Glutamatergic neuron (in vitro differentiated cells): Measurements from ENCODE around the gene SURF2. TPM values are rescaled to one million over a fixed set of nuclear protein-coding genes. Genes with fewer than 3 reads are reported as not detected.

Source experiments
- DNase-seq: peaks from one replicate; pipeline ENCODE4 v3.0.0; 2022
- H3K27ac Mint-ChIP-seq: one replicate; pipeline ENCODE4 v1.8.0; 2020; ENCODE audit warnings: mild to moderate bottlenecking, mixed read lengths, inconsistent platforms; ENCODE audit not compliant: unreplicated experiment
- H3K27me3 Mint-ChIP-seq: one replicate; pipeline ENCODE4 v1.8.0; 2020; ENCODE audit warnings: mild to moderate bottlenecking, moderate library complexity, mixed read lengths, inconsistent platforms; ENCODE audit not compliant: unreplicated experiment
- H3K36me3 Mint-ChIP-seq: one replicate; pipeline ENCODE4 v1.8.0; 2020; ENCODE audit warnings: mild to moderate bottlenecking, mixed read lengths, inconsistent platforms; ENCODE audit not compliant: unreplicated experiment
- H3K4me1 Mint-ChIP-seq: one replicate; pipeline ENCODE4 v1.8.0; 2020; ENCODE audit warnings: mild to moderate bottlenecking, low read depth, mixed read lengths, inconsistent platforms; ENCODE audit not compliant: unreplicated experiment
- H3K4me3 Mint-ChIP-seq: one replicate; pipeline ENCODE4 v1.8.0; 2020; ENCODE audit warnings: mild to moderate bottlenecking, mixed read lengths, inconsistent platforms; ENCODE audit not compliant: unreplicated experiment
- H3K9me3 Mint-ChIP-seq: one replicate; pipeline ENCODE4 v1.8.0; 2020; ENCODE audit warnings: mild to moderate bottlenecking, moderate library complexity, mixed read lengths, inconsistent platforms; ENCODE audit not compliant: unreplicated experiment
- total RNA-seq: library from RNA; stranded (reverse); fragmentation: NEBNext Ultra II Directional; extraction: Animal tissue kit (Norgen Biotek cat#: 25700); gene quantifications from one replicate; pipeline ENCODE4 v1.2.1, GENCODE V29; 2021; ENCODE audit not compliant: unreplicated experiment
- TF ChIP-seq, protein P1 (sequence below): fragments of 200-600 bp; sonication (generic); IDR thresholded peaks from one replicate; pipeline ENCODE4 v1.5.0; 2021; ENCODE audit not compliant: partially characterized antibody, unreplicated experiment

Gene SURF2
- total RNA-seq, 1 donor from 2014 or later = 24.0 TPM

- Mint-ChIP-seq H3K4me1 (no peaks in the 10 kb centered on the region), H3K4me3 (no peak overlapping the region), H3K27me3 (peaks cover 4% of the 10 kb centered on the region), H3K9me3 (peaks cover 6% of the 10 kb centered on the region), H3K27ac (no peak overlapping the region), H3K36me3 (no peaks in the 10 kb centered on the region)
- TF ChIP-seq, protein P1, sequence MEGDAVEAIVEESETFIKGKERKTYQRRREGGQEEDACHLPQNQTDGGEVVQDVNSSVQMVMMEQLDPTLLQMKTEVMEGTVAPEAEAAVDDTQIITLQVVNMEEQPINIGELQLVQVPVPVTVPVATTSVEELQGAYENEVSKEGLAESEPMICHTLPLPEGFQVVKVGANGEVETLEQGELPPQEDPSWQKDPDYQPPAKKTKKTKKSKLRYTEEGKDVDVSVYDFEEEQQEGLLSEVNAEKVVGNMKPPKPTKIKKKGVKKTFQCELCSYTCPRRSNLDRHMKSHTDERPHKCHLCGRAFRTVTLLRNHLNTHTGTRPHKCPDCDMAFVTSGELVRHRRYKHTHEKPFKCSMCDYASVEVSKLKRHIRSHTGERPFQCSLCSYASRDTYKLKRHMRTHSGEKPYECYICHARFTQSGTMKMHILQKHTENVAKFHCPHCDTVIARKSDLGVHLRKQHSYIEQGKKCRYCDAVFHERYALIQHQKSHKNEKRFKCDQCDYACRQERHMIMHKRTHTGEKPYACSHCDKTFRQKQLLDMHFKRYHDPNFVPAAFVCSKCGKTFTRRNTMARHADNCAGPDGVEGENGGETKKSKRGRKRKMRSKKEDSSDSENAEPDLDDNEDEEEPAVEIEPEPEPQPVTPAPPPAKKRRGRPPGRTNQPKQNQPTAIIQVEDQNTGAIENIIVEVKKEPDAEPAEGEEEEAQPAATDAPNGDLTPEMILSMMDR = no peak
- no peak for DNase-seq
These were observed 46.3 kb downstream of the SURF2 start for GRCh38 chr9:133402689-133403088.

DNA sequence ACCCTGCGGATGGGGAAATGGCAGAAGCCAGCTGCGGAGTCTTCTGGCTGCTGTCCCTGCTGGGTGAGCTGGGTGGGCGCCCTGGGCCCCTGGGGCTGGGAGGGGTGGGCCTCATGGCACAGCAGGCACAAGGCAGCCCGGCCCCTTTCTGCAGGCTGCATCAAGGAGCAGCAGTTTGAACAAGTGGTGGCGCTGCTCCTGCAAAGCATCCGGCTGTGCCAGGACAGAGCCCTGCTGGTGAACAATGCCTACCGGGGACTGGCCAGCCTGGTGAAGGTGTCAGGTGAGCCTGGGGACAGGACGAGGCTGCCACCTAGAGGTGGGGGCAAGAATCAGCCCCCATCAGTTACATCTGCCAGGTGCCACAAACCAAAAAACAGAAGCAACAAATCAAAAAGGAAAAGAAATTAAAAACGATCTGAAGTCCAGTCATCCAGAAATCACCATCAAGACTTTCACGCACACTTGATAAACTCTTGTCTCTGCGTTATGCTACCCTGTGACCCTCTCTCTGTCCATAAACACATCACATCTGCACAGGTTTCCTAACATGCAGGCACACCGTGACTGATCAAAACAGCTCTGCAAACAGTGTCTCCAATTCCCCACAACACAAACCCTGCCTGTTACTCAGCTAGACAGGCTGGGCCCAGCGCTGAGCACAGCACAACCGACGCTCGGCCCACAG is 47.6 kb downstream of the SURF2 start:
- no peak for DNase-seq
- Mint-ChIP-seq H3K4me1 (no peaks in the 10 kb centered on the region), H3K27me3 (peaks cover 4% of the 10 kb centered on the region), H3K4me3 (no peak overlapping the region), H3K36me3 (no peaks in the 10 kb centered on the region), H3K27ac (peak overlapping the region; percentile 7), H3K9me3 (peaks cover 6% of the 10 kb centered on the region)
- TF ChIP-seq, protein P1 = peak; percentile 53

DNA sequence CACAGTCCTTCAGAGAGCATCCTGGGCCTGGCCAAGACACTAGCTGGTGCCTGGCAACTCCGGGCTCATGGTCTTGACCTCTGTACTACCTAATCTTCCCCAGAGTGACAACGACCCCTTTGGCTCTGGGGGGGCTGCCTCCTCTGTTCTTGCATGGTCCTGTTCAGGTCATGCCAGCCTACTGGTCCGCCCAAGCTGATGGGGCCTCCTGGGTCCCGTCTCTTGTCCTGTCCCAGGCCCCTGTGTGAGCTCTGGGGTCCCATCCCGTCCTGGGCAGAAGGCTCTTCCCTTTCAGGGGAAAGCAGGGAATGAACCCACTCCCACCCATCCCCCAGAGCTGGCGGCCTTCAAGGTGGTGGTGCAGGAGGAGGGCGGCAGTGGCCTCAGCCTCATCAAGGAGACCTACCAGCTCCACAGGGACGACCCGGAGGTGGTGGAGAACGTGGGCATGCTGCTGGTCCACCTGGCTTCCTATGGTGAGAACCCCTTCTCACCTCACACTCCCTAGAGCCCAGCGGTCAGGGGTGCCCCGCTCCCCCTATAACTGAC is 48.2 kb downstream of the SURF2 start:
- Mint-ChIP-seq H3K27ac (peak overlapping the region; percentile 7), H3K36me3 (no peaks in the 10 kb centered on the region), H3K27me3 (peaks cover 2% of the 10 kb centered on the region), H3K9me3 (peaks cover 6% of the 10 kb centered on the region), H3K4me1 (no peaks in the 10 kb centered on the region), H3K4me3 (no peak overlapping the region)
- TF ChIP-seq, protein P1 = no peak
- DNase-seq = no peak

GRCh38 chr9:133405508-133406438 is 49.4 kb downstream of the SURF2 start:
- Mint-ChIP-seq H3K36me3 (peaks cover 5% of the 10 kb centered on the region), H3K27me3 (peaks cover 2% of the 10 kb centered on the region), H3K27ac (no peak overlapping the region), H3K4me1 (no peaks in the 10 kb centered on the region), H3K9me3 (peaks cover 6% of the 10 kb centered on the region), H3K4me3 (no peak overlapping the region)
- no peak for DNase-seq
- TF ChIP-seq, protein P1 = no peak
